Trophoblast cell (in vitro differentiated cells and primary cell): ENCODE measurements around the gene KANSL1.

ENCODE experiments used
- DNase-seq, 2 donors: peaks; one replicate each; pipeline ENCODE4 v3.0.0-alpha.2; 2016
- H2AFZ ChIP-seq: 2 replicates; pipeline ENCODE4 v1.6.1; 2013; ENCODE audit warnings: low read length, moderate library complexity, mild to moderate bottlenecking; ENCODE audit not compliant: insufficient read depth, poor library complexity
- H2AK5ac ChIP-seq: 2 replicates; pipeline ENCODE4 v1.6.1; 2013; ENCODE audit warnings: mild to moderate bottlenecking, low read length
- H2BK120ac ChIP-seq: 2 replicates; pipeline ENCODE4 v1.6.1; 2013; ENCODE audit warnings: low read length, mild to moderate bottlenecking, moderate library complexity; ENCODE audit not compliant: insufficient read depth, poor library complexity
- H2BK12ac ChIP-seq: 2 replicates; pipeline ENCODE4 v1.6.1; 2013; ENCODE audit warnings: mild to moderate bottlenecking, low read length, moderate library complexity
- H2BK5ac ChIP-seq: 2 replicates; pipeline ENCODE4 v1.6.1; 2013; ENCODE audit warnings: low read length, low read depth, moderate library complexity, mild to moderate bottlenecking; ENCODE audit not compliant: poor library complexity
- H3K14ac ChIP-seq: 2 replicates; pipeline ENCODE4 v1.6.1; 2013; ENCODE audit warnings: mild to moderate bottlenecking, low read length
- H3K18ac ChIP-seq: 2 replicates; pipeline ENCODE4 v1.6.1; 2013; ENCODE audit warnings: mild to moderate bottlenecking, low read length
- H3K23ac ChIP-seq: 2 replicates; pipeline ENCODE4 v1.6.1; 2013; ENCODE audit warnings: low read length
- H3K27ac ChIP-seq: 2 replicates; pipeline ENCODE4 v1.5.1; 2013; ENCODE audit warnings: low read depth, mild to moderate bottlenecking, inconsistent platforms, low read length, moderate library complexity
- H3K27me3 ChIP-seq: 2 replicates; pipeline ENCODE4 v1.6.1; 2013; ENCODE audit warnings: inconsistent platforms, mild to moderate bottlenecking, low read length, moderate library complexity; ENCODE audit not compliant: insufficient read depth
- H3K36me3 ChIP-seq, 2 experiments: 1 replicate in 1 of 2; 2 replicates in 1 of 2; pipeline ENCODE4 v1.6.1; 2013; ENCODE audit warnings: low read length in 2 of 2, mild to moderate bottlenecking in 2 of 2, moderate library complexity in 1 of 2; ENCODE audit not compliant: insufficient read depth in 2 of 2, control insufficient read depth in 1 of 2
- H3K4ac ChIP-seq: 2 replicates; pipeline ENCODE4 v1.6.1; 2013; ENCODE audit warnings: low read depth, mild to moderate bottlenecking, low read length, moderate library complexity
- H3K4me1 ChIP-seq, 2 experiments: 1 replicate in 1 of 2; 2 replicates in 1 of 2; pipeline ENCODE4 v1.6.1; 2013; ENCODE audit warnings: low read length in 2 of 2, mild to moderate bottlenecking in 2 of 2, moderate library complexity in 1 of 2; ENCODE audit not compliant: insufficient read depth in 2 of 2, control insufficient read depth in 1 of 2
- H3K4me2 ChIP-seq: 2 replicates; pipeline ENCODE4 v1.6.1; 2013; ENCODE audit warnings: inconsistent platforms, mild to moderate bottlenecking, low read length, moderate library complexity
- H3K4me3 ChIP-seq: 2 replicates; pipeline ENCODE4 v1.5.1; 2013; ENCODE audit warnings: mild to moderate bottlenecking, low read depth, low read length, inconsistent platforms
- H3K79me1 ChIP-seq: one replicate; pipeline ENCODE4 v1.6.1; 2013; ENCODE audit warnings: low read length
- H3K79me2 ChIP-seq: 2 replicates; pipeline ENCODE4 v1.6.1; 2013; ENCODE audit warnings: low read length, mild to moderate bottlenecking; ENCODE audit not compliant: control insufficient read depth, insufficient read depth, poor library complexity
- H3K9ac ChIP-seq: 2 replicates; pipeline ENCODE4 v1.6.1; 2013; ENCODE audit warnings: mild to moderate bottlenecking, low read length
- H3K9me3 ChIP-seq: 2 replicates; pipeline ENCODE4 v1.6.1; 2013; ENCODE audit warnings: low read depth, mild to moderate bottlenecking, control low read depth, inconsistent platforms, low read length; ENCODE audit not compliant: insufficient read depth
- H4K12ac ChIP-seq: 2 replicates; pipeline ENCODE4 v1.6.1; 2013; ENCODE audit warnings: low read depth, mild to moderate bottlenecking, low read length, moderate library complexity
- H4K8ac ChIP-seq: 2 replicates; pipeline ENCODE4 v1.6.1; 2013; ENCODE audit warnings: low read depth, mild to moderate bottlenecking, low read length, moderate library complexity
- H4K91ac ChIP-seq: one replicate; pipeline ENCODE4 v1.6.1; 2013; ENCODE audit warnings: low read depth, mild to moderate bottlenecking, low read length, moderate library complexity
- whole genome bisulfite sequencing: extraction: QIAGEN DNeasy Blood & Tissue Kit; methylation state at CpG from one replicate; pipeline ENCODE4 v1.1.7; 2013; ENCODE audit warnings: missing lambda C conversion rate; ENCODE audit not compliant: insufficient read length, insufficient coverage; ENCODE audit errors: extremely low coverage; 5-methylcytosine and 5-hydroxymethylcytosine counted together

The KANSL1 gene

DNA sequence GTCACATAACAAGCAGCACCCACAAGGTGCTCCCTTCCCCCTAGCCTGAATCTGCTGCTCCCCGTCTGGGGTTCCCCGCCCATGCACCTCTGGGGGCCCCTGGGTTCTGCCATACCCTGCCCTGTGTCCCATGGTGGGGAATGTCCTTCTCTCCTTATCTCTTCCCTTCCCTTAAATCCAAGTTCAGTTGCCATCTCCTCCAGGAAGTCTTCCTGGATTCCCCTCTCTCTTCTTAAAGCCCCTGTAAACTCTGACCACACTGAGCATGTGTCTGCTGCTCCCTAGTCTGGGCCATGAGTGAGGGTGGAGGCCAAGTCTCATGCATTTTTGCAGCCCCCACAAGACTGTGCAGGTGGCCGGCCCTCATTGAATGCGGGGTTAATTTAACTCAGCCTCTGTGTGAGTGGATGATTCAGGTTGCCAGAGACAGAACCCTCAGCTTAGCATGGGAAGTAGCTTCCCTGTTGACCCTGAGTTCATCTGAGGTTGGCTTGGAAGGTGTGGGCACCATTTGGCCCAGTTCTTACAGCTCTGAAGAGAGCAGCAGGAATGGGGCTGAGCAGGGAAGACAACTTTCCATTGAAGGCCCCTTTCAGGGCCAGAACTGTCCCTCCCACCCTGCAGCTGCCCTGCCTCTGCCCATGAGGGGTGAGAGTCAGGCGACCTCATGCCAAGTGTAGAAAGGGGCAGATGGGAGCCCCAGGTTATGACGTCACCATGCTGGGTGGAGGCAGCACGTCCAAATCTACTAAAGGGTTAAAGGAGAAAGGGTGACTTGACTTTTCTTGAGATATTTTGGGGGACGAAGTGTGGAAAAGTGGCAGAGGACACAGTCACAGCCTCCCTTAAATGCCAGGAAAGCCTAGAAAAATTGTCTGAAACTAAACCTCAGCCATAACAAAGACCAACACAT lies 194.0 kb downstream of the KANSL1 start, which contains the start of gene STH:
TSS of gene STH (plus strand) at position 264 of the 913 bp plus-strand sequence. CDS start at position 294, 30 bp downstream.
- no peak within 1 kb of the TSS for H4K91ac ChIP-seq
- H3K9me3 ChIP-seq = peaks cover 2% of the 10 kb centered on the region
- H3K27ac ChIP-seq = no peak within 1 kb of the TSS
- no peak within 1 kb of the TSS for H3K4me2 ChIP-seq
- H2BK5ac ChIP-seq = no peak within 1 kb of the TSS
- no peak within 1 kb of the TSS for H4K12ac ChIP-seq
- no peak within 1 kb of the TSS for H3K9ac ChIP-seq
- DNase-seq = peak; percentile 87 to 91
- H2BK12ac ChIP-seq = no peak within 1 kb of the TSS
- H3K79me2 ChIP-seq = no peaks in the 10 kb centered on the region
- H4K8ac ChIP-seq = no peak within 1 kb of the TSS
- H3K14ac ChIP-seq = no peak within 1 kb of the TSS
- H3K18ac ChIP-seq = no peak within 1 kb of the TSS
- no peak within 1 kb of the TSS for H3K4ac ChIP-seq
- no peaks in the 10 kb centered on the region for H3K4me1 ChIP-seq
- no peak within 1 kb of the TSS for H3K4me3 ChIP-seq
- no peaks in the 10 kb centered on the region for H3K36me3 ChIP-seq
- no CpG with 5 or more reads among the region's 8 CpGs for WGBS
- no peak within 1 kb of the TSS for H2BK120ac ChIP-seq
- no peaks in the 10 kb centered on the region for H3K79me1 ChIP-seq
- H2AFZ ChIP-seq = no peak within 1 kb of the TSS
- no peak within 1 kb of the TSS for H3K23ac ChIP-seq
- no peaks in the 10 kb centered on the region for H3K27me3 ChIP-seq
- H2AK5ac ChIP-seq = no peak within 1 kb of the TSS

DNA sequence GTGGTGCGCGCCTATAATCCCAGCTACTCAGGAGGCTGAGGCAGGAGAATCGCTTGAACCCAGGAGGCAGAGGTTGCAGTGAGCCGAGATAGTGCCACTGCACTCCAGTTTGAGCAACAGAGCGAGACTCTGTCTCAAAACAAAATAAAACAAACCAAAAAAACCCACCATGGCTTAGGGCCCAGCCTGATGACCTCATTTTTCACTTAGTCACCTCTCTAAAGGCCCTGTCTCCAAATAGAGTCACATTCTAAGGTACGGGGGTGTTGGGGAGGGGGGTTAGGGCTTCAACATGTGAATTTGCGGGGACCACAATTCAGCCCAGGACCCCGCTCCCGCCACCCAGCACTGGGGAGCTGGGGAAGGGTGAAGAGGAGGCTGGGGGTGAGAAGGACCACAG lies 195.6 kb downstream of the KANSL1 start:
- no peak overlapping the region for H3K27ac ChIP-seq
- no peak overlapping the region for H3K4ac ChIP-seq
- no peak overlapping the region for H4K12ac ChIP-seq
- no peak overlapping the region for H2BK5ac ChIP-seq
- H3K18ac ChIP-seq = no peak overlapping the region
- no peak overlapping the region for H3K4me2 ChIP-seq
- H3K4me3 ChIP-seq = no peak overlapping the region
- no peak overlapping the region for H2BK120ac ChIP-seq
- no peak overlapping the region for H3K9ac ChIP-seq
- H3K23ac ChIP-seq = no peak overlapping the region
- H3K27me3 ChIP-seq = no peaks in the 10 kb centered on the region
- no peaks in the 10 kb centered on the region for H3K9me3 ChIP-seq
- no CpG with 5 or more reads among the region's 9 CpGs for WGBS
- no peaks in the 10 kb centered on the region for H3K36me3 ChIP-seq
- no peaks in the 10 kb centered on the region for H3K79me1 ChIP-seq
- no peak overlapping the region for H3K14ac ChIP-seq
- H2AFZ ChIP-seq = no peak overlapping the region
- no peak for DNase-seq
- H2AK5ac ChIP-seq = no peak overlapping the region
- H4K91ac ChIP-seq = no peak overlapping the region
- H4K8ac ChIP-seq = no peak overlapping the region
- H3K4me1 ChIP-seq = no peaks in the 10 kb centered on the region
- H3K79me2 ChIP-seq = no peaks in the 10 kb centered on the region
- no peak overlapping the region for H2BK12ac ChIP-seq

DNA sequence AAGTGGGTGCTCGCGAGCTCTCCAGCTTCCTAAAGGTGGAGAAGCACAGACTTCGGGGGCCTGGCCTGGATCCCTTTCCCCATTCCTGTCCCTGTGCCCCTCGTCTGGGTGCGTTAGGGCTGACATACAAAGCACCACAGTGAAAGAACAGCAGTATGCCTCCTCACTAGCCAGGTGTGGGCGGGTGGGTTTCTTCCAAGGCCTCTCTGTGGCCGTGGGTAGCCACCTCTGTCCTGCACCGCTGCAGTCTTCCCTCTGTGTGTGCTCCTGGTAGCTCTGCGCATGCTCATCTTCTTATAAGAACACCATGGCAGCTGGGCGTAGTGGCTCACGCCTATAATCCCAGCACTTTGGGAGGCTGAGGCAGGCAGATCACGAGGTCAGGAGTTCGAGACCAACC lies 196.1 kb downstream of the KANSL1 start:
- no peak overlapping the region for H2BK12ac ChIP-seq
- no peak overlapping the region for H2AK5ac ChIP-seq
- no peak overlapping the region for H2BK120ac ChIP-seq
- H3K9ac ChIP-seq = no peak overlapping the region
- H3K79me1 ChIP-seq = no peaks in the 10 kb centered on the region
- H3K18ac ChIP-seq = no peak overlapping the region
- no peaks in the 10 kb centered on the region for H3K79me2 ChIP-seq
- no peaks in the 10 kb centered on the region for H3K9me3 ChIP-seq
- H4K12ac ChIP-seq = no peak overlapping the region
- no peaks in the 10 kb centered on the region for H3K4me1 ChIP-seq
- H3K4me2 ChIP-seq = no peak overlapping the region
- no peak overlapping the region for H3K27ac ChIP-seq
- no CpG with 5 or more reads among the region's 13 CpGs for WGBS
- H4K91ac ChIP-seq = no peak overlapping the region
- H3K36me3 ChIP-seq = no peaks in the 10 kb centered on the region
- H3K4ac ChIP-seq = no peak overlapping the region
- H3K4me3 ChIP-seq = no peak overlapping the region
- no peak overlapping the region for H2BK5ac ChIP-seq
- no peak overlapping the region for H3K14ac ChIP-seq
- H3K27me3 ChIP-seq = no peaks in the 10 kb centered on the region
- no peak overlapping the region for H3K23ac ChIP-seq
- DNase-seq = no peak
- H4K8ac ChIP-seq = no peak overlapping the region
- H2AFZ ChIP-seq = no peak overlapping the region

DNA sequence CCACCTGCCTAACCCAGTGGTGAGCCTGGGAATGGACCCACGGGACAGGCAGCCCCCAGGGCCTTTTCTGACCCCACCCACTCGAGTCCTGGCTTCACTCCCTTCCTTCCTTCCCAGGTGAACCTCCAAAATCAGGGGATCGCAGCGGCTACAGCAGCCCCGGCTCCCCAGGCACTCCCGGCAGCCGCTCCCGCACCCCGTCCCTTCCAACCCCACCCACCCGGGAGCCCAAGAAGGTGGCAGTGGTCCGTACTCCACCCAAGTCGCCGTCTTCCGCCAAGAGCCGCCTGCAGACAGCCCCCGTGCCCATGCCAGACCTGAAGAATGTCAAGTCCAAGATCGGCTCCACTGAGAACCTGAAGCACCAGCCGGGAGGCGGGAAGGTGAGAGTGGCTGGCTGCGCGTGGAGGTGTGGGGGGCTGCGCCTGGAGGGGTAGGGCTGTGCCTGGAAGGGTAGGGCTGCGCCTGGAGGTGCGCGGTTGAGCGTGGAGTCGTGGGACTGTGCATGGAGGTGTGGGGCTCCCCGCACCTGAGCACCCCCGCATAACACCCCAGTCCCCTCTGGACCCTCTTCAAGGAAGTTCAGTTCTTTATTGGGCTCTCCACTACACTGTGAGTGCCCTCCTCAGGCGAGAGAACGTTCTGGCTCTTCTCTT lies 196.8 kb downstream of the KANSL1 start:
- no peak overlapping the region for H4K91ac ChIP-seq
- H4K12ac ChIP-seq = no peak overlapping the region
- no CpG with 5 or more reads among the region's 31 CpGs for WGBS
- H3K4me3 ChIP-seq = no peak overlapping the region
- H2AK5ac ChIP-seq = no peak overlapping the region
- H3K18ac ChIP-seq = no peak overlapping the region
- H3K79me2 ChIP-seq = no peaks in the 10 kb centered on the region
- no peak overlapping the region for H2AFZ ChIP-seq
- no peak overlapping the region for H2BK5ac ChIP-seq
- H3K9me3 ChIP-seq = no peaks in the 10 kb centered on the region
- no peak overlapping the region for H2BK120ac ChIP-seq
- H3K4ac ChIP-seq = no peak overlapping the region
- H3K27ac ChIP-seq = no peak overlapping the region
- H3K14ac ChIP-seq = no peak overlapping the region
- no peak overlapping the region for H4K8ac ChIP-seq
- H3K9ac ChIP-seq = no peak overlapping the region
- no peak overlapping the region for H3K23ac ChIP-seq
- H3K4me1 ChIP-seq = no peaks in the 10 kb centered on the region
- no peak overlapping the region for H2BK12ac ChIP-seq
- H3K79me1 ChIP-seq = no peaks in the 10 kb centered on the region
- H3K36me3 ChIP-seq = no peaks in the 10 kb centered on the region
- DNase-seq = no peak
- H3K27me3 ChIP-seq = no peaks in the 10 kb centered on the region
- H3K4me2 ChIP-seq = no peak overlapping the region
